Medulla oblongata (tissue), 1 donor: ENCODE data around the gene CRYGB.
A peak's percentile ranks its signal among the peaks of the same experiment; 100 is the strongest.
"Not testable (repeated sequence)": the region's sequence is repeated elsewhere in the genome, so short reads cannot be mapped to it uniquely, and the experiment has no call there.

Source experiments
- DNase-seq: peaks from one replicate; pipeline ENCODE4 v3.0.0-alpha.2; 2015; ENCODE audit errors: extremely low spot score

The CRYGB gene

DNA sequence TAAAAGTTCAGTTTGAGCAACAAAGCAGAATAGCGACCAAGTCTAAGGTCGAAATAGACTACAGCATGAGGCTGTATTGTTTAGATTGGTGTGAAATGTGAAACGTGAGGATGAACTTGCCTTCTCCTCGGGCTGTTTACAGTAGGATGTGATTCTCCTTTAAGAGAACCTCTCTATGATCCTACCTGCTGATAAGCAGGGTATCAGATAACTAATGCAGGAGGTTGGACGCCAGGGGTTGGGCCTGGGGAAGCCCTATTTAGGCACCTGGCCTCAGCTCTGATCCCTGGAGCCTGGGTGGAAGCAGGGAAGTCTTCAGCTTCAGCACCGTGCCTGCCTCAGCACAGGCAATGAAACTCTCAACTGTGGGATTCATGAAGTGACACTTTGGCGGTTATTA, 33.0 kb downstream of the CRYGB start:
- no peak for DNase-seq

DNA sequence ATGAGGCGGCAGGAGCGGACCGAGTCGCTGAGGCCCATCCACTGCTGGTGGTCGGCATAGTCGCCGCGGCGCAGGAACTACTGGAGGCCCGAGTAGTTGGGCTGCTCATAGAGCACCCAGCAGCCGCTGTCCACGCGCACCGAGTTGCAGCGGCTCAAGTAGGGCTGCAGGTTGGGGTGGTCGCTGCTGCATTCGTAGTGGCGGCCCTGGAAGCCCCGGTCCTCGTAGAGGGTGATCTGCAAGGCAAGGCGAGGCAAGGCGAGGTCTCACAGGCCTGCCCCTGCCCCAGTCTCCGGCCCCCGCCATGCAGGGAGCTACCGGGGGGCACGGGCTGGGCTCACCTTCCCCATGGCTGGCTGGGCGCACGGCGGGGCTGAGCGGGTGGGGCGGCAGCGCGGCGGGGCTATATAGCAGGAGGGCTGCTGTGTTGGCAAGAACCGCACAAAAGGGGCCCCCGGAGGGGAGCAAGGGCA, 33.6 kb downstream of the CRYGB start:
- not testable (repeated sequence) for DNase-seq

GRCh38 chr2:208103616-208104015, 42.3 kb downstream of the CRYGB start:
- no peak for DNase-seq

DNA sequence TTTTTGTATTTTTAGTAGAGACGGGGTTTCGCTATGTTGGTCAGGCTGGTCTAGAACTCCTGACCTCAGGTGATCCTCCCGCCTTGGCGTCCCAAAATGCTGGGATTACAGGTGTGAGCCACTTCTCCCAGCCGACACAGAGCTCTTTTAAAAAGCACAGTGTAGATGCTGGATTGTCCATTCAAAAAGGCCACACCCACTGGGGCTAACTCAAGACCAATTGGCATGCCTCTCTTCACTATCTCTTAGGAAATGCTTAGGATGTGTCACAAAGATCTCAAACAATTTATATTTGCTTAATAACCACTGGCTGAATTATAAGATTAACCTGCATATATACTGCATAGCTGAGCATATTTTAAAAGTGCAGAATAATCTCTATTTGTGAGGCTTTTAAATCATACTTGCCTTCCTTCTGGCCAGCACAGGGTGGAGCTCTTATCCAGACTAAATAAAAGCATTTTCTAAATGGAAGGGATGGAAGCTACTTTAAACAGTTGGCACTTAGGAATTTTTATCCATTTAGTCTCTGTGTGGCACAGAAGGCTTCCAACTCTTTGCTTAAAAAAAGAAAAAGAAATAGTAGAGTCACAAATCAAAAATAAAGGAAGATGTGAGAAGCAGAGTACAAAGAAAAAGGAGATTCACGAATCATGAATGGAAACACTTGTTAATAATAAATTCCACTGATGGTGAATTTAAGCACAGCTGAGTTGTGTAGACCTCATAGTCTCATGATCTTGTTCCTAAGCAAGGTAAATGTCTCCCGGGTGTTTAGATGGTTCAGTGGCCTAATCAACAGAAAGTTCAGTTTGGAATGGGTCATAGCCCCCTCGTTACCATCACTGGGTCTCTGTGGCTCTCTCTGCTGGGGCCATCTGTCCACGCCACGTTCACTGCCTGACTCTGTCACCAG, 44.0 kb downstream of the CRYGB start:
- peak; percentile 40 for DNase-seq

DNA sequence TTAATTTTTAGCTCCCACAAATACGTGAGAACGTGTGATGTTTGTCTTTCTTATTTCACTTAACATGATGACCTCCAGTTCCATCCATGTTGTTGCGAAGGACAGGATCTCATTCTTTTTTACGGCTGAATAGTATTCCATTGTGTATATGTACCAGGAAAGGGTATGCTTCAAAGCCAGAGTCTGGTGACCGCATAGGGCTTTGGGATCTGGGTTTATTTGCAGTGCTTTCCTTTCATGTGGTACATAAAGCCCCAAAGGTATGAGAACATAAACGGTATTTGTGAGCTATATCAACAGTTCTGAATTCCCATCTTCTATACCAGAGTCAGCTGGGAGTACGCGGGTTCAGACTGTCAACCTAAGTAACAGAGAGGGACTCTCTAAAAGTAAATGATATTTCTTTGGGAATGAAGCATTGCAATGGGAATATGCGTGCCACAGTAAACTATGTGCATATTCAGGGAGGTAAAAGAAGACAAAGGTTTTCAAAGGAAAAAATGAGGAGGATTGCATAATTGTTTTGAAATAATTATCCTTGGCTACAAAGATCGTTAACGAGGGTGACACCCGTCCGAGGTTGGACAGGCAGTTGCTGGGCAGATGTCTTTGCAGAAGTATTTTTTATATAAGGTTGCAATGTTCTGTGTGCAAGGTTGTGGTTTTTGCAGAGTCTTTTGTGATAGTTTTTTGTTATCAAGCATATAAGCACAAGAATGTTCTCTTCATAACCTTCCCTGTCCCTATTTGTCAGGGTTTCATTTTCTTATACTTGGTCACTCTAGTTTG, 46.1 kb downstream of the CRYGB start:
- DNase-seq = no peak

GRCh38 chr2:208098701-208099100, 47.3 kb downstream of the CRYGB start:
- DNase-seq = not testable (repeated sequence)

GRCh38 chr2:208098267-208098666, 47.7 kb downstream of the CRYGB start:
- no peak for DNase-seq

- no peak for DNase-seq
Observed at GRCh38 chr2:208097801-208098200, 48.2 kb downstream of the CRYGB start.

- DNase-seq = no peak
Observed at GRCh38 chr2:208097313-208097712, 48.6 kb downstream of the CRYGB start.

DNA sequence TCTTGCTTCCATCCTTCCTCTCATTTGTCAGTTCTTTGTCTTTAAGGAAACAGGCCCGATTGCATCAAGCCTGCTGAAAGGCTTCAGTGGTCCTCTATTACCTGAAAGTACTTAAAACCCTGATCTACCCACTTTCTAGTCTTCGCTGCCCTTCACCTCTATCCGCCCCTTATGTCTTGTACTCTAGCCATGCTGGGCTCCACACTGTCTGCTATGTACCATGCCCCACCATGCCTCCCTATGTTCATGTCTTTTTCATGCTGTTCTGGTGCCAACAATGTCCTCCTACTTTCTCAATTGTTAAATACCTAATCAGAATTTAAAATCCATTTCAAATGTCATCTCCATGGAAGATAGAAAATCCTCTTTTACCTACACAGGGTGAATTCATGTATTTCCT, 49.9 kb downstream of the CRYGB start:
- DNase-seq = no peak

DNA sequence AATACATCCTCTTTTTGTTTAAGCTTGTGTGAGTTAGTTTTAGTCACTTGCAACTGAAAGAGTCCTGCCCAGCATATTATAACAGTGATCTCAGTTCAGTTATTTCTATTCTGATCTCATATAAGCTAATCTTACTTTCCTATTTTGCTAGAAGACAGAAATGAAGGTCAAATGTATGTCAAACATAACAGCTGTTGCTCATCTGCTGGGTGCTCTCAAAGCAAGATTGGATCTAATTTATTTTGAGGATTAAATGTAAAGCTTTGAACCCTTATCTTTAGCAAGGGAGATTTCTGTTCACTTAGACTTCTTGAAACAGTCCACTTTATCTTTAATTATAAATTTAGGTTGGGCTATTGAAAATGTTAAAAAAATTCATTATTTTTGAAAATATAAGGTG, 52.8 kb downstream of the CRYGB start:
- no peak for DNase-seq
